ENCODE measurements around the gene DNHD1.

- TF ChIP-seq CREB1 (IDR thresholded peaks at IDR 0.05; ENCODE audit: low read depth) (no peak), RAD21 (IDR thresholded peaks at IDR 0.05; ENCODE audit: low read depth) (no peak), YY1 (IDR thresholded peaks at IDR 0.05; ENCODE audit: low read depth) (no peak), MAX (IDR thresholded peaks at IDR 0.05) (no peak)
These were observed 32.2 kb downstream of the DNHD1 start for GRCh38 chr11:6529266-6529665.

Measured in Ishikawa (cell line).